MM.1S (cell line): ENCODE data around the gene SH3RF3.

Experiments
- CTCF ChIP-seq: fragments of 300-600 bp; sonication (generic); IDR thresholded peaks from 2 replicates; pipeline ENCODE4 v1.5.1; 2016; ENCODE audit warnings: antibody characterized with exemption, low read length, mixed read lengths
- EZH2 ChIP-seq: fragments of 300-600 bp; sonication (generic); optimal IDR thresholded peaks from 2 replicates; pipeline ENCODE3; 2017; ENCODE audit warnings: low read depth, mild to moderate bottlenecking, antibody characterized with exemption, low read length, mixed read lengths
- EZH2phosphoT487 ChIP-seq: fragments of 300-600 bp; sonication (generic); IDR thresholded peaks from 2 replicates; pipeline ENCODE4 v1.6.1; 2018; ENCODE audit warnings: antibody characterized with exemption, low read length

DNA sequence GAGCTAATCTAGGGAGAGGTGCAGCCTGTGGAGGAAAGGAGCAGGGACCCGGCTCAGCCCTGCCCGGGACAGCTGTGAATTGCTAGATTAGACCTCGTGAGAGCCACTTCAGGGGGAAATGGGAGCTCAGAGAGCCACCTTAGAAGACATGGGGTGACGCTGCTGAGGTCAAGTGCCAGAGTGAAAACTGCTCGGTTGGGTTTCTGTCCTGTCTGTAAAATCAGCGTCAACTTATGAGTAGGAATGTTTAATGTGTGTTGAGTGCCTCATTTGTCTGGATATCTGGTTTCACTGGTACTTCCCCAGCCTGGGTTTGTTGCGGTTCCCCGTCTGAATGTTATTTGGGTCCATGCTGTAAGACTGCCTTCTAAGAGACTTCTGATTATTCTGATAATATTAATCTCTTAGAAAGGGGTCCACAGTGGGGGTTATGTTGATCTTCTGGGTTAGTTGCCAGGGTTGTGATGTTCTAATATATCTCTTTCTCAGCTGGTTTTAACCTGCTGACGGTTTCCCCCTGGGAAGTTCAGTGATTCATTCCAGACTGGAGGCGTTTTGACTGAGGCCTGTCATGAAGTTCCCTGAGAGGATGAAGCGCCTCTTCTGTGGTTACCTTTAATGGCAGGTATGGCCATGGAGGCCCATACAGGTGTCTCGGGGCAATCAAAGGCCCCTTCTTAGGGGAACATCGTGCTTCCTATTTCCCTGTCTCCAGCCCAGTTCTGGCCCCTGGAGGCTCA, 175.9 kb downstream of the SH3RF3 start:
- TF ChIP-seq EZH2 = no peak
- no peak for TF ChIP-seq CTCF
- TF ChIP-seq EZH2phosphoT487 = no peak
